T1000 (cell line): ENCODE measurements around the gene SURF2.
"Not testable (repeated sequence)": the region's sequence is repeated elsewhere in the genome, so short reads cannot be mapped to it uniquely, and the experiment has no call there.

ENCODE experiments used
- DNase-seq: peaks from one replicate; lab custom pipeline; 2025; ENCODE audit warnings: mixed read lengths; lab: John Stamatoyannopoulos, UW

SURF2 gene

DNA sequence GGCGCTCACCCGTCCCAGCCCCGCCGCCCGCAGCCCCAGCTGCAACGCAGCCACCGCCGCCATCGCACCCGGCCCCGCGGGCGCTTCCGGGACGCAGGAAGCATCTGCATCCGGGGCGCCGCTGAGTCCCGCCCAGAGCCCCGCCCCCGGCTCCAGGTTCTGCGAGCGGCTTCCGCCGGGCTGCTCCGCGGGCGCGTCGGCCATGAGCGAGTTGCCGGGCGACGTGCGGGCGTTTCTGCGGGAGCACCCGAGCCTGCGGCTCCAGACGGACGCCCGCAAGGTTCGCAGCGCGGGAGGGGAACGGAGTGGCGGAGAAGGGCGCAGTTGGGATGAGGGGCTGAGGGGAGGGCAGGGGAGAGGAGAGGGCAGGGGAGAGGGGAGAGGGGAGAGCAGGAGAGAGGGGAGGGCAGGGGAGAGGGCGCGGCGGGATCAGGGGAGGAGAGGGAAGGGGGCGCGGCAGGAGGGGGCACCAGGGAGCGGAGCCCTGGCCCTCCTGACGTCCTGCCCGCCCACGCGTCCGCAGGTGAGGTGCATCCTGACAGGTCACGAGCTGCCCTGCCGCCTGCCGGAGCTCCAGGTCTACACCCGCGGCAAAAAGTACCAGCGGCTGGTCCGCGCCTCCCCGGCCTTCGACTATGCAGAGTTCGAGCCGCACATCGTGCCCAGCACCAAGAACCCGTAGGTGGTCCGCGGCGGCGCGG lies at the start of gene SURF2, which contains the start of gene SURF1:
TSS of gene SURF2 (plus strand) at position 160 of the 701 bp plus-strand sequence. CDS start at position 203, 43 bp downstream.
TSS of gene SURF1 (minus strand) at position 97 of the 701 bp plus-strand sequence. CDS start at position 63, 34 bp downstream.
- DNase-seq, result peak; percentile 61

DNA sequence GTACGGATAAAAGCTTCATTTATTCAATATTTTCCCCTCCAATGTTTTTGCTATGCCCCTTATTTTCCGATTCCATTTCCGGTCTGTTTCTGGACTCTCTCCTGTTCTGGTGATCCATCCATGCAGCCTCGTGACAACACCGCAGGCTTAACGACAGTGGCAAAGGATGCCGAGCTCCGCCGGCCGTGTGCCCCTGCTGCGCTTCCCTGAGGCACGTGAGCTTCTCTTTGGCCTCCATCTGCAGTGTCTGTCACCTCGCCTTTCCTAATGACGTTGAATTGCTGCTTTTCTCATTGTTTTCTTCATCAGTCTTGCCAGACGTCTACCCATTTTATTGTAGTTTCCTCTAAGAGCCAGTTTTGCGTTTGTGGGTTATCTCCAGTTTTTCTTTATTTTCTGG lies 49.0 kb upstream of the SURF2 start:
- DNase-seq, result no peak

DNA sequence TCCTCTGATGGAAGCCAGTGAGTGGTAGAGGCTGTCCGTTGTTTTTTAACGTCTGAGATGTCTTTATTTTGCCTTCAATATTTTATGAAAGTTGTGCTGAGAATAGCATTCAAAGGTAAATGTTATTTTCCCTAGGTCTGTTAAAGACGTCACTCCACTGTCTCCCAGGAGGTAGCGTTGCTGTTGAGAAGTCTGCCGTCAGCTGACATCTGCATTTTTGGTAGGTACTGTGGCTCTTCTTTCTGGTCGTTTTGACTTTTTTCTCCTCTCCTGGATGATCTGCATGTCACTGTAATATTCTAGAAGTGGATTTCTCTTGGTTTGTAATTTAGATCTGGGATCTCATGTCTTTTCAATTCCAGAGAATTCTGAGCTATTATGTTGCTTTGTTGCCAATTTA lies 46.7 kb upstream of the SURF2 start:
- DNase-seq, result no peak

DNA sequence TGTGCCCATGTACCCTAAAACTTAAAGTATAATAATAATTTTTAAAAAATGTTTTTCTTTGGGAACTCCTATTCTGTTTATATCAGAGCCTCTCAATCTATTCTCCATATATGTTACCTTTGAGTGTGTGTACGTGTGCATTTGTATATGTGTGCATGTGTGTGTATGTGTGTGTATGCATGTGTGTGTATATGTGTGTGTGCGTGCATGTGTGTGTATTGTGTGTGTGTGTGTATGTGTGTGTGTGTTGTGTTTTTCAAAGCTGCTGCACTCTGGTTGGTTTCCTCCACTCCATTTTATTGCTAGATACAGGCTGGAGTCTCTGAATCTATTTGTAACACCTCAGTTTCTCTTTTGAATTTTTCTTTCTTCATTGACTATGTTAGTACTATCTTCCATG lies 40.4 kb upstream of the SURF2 start:
- no peak for DNase-seq

DNA sequence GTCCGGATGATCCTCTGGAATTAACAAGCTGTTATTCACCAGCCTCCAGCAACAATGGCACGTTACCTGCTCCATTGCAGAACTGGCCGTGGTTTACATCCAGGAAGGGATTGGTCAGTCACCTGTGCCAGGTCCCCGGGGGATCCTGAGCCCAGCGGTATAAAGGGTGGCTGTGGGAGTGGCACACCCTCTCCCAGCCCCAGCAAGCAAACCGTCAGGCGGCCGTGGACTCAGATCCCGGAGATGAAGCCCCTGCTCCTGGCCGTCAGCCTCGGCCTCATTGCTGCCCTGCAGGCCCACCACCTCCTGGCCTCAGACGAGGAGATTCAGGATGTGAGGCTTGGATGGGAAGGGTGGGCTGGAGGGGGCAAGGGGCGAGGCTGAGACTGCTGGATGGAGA lies 38.8 kb upstream of the SURF2 start:
- DNase-seq, result not testable (repeated sequence)

DNA sequence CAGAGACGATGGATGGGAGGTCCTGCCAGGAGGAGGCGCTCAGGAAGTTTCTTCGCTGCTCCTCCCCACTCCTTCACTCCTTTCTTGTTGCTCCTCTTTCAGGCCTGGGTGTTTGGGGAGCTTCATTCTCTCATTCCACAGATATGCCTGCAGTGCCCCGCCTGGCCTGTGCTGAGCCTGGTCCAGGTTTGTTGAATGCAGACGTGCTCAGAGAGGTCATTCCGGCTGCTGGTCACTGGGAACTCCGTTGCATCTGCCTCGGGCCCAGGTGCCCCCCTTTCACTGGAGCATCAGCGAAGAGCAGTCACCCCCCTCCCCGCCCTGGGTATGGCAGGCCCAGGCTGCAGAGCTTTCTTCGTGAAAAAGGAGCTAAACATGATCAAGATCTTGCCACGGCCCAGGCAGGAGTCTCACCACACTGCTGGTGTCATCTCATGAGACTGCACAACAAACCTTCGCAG lies 35.9 kb upstream of the SURF2 start:
- no peak for DNase-seq

DNA sequence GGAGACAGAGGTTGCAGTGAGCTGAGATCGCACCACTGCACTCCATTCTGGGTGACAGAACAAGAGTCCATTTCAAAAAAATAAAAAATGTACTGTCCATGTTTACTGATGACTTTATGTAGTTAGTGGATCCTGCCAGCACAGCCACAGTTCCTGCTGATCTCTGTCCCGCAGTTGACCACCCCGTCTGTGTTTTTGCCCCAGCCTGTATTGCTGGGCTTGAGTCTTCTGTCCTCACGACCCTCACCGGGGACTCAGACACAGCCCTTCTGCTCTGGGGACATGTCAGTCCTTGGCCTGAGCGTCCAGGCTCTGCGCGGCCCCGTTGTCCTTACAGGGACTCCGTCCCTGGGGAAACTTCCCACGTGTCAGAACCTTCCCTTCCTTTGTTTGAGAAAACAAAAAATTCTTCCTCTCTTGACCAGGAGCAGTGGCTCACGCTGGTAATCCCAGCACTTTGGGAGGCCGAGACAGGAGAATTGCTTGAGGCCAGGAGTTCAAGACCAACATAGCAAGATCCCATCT lies 34.9 kb upstream of the SURF2 start:
- DNase-seq, result no peak

DNA sequence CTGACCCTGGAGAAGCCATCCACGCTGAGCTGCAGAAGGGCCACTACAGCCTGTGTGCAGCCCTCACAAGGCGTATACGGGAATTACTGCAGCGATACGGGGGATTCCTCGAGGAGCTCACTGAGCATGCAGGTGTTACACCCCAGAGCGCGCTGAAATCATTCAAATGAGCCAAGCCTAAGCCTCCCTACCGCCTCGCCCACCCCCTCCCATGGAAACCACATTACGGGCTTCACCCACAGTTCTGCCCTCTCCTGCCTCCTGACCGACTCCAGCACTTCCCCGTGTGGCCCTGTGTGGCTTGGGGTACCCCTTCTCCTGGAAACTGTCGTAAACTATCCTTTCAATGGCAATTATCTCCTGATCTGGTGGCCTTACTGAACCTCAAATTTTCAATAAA lies 33.6 kb upstream of the SURF2 start:
- DNase-seq, result no peak

DNA sequence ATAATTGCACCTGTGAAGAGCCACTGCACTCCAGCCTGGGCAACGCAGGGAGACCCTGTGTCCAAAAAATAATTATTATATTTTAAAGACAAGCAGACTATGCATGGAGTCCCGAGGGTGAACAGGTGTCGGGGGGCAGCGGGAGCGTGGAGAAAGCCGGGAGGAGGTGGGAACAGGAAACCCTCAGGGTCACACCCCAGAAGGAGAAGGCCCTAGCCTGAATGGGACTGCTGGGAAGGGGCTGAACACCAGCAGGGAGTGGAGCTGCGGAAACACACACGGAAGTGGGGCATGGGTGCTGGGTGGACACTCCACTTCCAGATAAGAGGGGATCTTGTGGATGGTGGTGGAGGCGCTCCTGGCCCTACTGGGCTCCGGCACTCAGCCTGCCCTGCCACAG lies 33.1 kb upstream of the SURF2 start:
- no peak for DNase-seq

DNA sequence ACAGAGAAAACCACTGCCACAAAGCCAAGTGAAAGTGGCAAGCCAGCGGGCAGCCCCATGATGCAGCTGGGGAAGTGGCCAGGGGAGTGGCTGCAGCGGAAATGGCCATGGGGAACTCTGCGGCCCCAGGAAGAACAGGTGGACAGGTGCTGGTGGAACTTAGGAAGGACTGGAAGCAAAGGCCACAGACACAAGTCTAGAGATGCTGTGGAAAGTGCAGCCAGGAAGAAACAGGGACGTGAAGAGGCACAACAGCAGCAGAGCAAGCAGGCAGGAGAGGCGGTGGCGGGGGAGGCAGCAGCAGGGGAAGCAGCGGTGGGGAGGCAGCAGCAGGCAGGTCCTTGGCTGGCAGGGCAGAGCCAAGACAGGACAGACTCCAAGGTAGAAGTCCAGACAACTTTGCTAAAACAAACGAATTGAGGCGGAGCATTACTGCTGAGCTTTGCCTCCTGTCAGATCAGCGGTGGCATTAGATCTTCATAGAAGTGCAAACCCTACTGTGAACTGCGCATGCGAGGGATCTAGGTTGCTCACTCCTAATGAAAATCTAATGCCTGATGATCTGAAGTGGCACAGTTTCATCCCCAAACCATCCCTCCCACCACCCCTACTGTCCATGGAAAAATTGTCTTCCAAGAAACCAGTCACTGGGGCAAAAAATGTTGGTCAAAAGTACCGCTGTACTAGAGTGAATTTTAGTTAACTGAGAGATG lies 32.2 kb upstream of the SURF2 start:
- no peak for DNase-seq

DNA sequence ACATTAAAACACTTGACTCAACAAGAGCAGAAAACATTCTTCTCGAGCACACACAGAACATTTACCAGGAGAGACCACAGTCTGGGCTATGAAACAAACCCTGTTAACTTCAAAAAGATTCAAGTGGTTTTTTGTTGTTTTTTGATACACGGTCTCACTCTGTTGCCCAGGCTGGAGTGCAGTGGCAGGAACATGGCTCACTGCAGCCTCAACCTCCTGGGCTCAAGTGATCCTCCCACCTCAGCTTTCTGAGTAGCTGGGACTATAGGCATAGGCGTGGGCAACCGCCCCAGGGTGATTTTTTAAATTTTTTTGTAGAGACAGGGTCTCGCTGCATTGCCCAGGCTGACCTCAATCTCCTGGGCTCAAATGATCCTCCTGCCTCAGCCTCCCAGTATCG lies 29.3 kb upstream of the SURF2 start:
- DNase-seq, result not testable (repeated sequence)

DNA sequence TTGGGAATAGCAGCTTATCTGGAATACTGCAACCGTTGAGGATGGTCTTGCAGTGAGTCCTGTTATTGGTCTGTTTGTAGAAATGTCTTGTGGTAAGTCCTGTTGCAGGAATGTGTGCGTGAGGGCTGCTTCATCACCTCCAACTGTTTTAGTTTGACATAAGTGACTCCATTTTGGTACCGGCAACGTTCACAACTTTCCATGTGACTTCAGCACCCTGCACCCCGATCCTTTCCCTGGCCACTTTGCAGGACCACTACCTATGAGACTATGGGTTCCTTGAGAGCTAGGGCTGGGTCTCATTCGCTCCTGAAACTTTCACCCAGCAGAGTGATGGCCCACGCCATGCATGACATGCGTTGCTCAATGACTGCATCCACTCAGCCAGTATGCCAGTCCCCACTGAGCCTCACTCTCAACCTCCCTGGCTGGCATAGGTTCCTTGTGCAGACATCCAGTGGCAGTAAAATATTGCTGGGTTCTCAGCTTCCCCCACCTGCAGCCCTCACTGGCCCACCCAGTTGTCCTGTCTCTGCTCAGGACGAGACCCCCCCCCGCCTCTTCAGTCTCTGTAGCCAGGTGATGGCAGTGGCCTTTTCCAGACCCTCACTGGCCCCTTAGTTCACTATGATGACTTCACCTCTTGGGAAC lies 28.4 kb upstream of the SURF2 start:
- DNase-seq, result no peak

DNA sequence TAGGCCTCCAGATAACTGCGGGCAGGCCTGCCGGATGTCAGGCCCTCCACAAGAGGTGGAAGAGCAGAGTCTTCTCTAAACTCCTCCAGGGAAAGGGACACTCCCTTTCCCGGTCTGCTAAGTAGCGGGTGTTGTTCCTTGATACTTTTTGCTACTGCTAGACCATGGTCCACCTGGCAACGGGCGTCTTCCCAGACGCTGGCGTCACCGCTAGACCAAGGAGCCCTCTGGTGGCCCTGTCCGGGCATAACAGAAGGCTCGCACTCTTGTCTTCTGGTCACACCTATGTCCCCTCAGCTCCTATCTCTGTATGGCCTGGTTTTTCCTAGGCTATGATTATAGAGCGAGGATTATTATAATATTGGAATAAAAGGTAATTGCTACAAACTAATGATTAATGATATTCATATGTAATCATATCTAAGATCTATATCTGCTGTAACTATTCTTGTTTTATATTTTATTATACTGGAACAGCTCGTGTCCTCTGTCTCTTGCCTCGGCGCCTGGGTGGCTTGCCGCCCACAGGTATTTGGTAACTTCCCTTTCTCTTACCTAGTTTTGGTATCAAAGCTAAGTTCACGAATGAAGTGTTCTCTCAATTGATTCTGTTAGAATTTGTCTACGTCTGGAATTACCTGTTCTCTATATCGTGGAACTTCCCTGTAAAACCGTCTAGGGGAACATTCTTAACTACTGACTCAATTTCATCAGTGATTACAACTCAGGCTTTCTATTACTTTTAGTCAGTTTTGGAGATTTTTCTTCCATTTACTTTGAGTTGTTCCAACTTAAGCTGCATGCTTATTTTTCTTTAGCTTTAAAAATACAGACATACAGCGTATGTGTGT lies 26.8 kb upstream of the SURF2 start:
- not testable (repeated sequence) for DNase-seq

DNA sequence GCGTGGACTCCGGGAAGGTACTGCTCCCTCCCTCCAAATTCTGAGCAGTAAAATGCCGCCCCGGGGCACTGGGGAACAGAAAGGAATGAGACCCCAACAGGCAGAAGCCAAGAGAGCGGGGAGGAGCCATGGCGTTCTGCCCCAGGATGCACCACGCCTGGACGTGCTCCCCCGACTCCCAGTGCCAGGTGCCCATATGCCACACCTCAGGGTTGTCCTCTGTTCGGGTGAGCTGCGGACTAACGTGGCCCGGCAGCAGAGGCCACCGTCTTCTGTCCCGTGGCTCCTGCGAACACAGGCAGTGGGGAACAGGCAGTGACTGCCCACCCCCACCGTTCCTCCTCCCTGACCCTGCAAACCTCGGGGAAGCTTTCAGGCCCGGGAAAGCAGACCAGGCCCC lies 25.1 kb upstream of the SURF2 start:
- DNase-seq, result no peak

DNA sequence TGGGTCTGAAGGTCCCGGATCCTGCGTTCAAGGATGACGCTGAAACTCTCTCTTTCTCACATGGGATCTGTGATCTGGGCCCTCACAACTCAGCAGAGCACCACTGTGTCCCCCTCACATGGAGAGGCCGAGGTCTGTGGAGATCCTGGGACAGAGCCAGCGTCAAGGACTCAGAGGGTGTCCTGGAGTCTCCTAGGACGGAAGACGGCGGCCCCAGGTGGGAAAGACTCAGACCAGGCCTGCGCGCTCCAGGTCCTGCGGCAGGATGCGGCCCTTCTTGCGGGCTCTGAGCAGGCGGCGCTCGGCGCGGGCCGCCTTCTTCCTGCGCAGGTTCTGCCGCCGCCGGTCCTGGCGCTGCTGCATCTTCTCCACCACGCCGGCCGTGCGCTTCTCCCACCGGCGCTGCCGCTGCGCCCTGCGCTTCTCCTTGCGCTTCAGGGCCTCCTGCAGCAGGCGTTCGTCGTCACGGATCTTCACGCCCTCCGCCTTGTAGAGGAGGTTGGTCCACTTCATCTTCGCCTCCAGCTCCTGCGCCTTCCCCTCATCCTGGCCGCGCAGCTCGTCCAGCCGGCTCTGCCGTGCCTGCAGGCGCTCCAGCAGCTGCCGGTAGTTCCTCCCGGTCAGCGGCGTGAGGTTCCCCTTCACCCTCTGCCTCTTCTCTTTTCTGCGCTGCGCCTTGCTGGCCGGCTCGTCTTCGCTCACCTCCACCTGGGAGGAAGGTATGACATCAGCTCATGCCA lies 24.5 kb upstream of the SURF2 start:
- no peak for DNase-seq

DNA sequence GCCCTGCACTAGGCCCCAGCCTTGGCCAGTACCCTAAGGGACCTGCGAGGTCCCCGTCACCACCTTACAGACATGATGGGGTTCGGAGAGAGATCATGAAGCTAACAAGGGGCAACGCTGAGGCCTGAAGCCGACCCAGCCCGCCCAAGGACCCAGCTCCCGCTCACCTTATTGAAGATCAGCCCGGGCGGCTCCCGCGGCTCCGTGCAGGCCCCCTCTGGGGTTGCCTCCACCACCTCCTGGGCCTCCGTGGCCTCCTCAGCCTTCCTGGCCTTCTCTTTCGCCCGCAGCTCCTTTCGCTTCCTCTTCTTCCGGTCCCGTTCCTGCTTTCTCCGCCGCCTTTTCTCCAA lies 24.0 kb upstream of the SURF2 start:
- no peak for DNase-seq

DNA sequence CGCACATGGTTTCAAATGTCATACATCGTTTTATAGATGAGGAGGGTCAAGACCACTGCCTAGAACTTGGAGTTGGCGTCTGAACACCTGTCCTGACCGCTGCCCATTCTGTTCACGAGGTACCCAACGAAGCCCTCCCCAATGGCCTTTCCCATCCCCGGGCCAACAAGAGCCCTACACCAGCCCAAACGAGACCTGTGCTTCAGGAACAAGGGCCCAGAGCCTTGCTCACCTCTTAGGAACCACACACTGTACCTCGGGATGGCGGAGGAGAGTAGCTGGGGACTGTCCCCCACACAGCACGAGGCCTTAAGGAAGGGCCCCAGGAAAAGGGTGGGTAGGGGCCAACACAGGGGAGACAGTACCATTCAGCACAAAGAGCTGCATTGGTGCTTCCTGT lies 23.3 kb upstream of the SURF2 start:
- DNase-seq, result no peak

DNA sequence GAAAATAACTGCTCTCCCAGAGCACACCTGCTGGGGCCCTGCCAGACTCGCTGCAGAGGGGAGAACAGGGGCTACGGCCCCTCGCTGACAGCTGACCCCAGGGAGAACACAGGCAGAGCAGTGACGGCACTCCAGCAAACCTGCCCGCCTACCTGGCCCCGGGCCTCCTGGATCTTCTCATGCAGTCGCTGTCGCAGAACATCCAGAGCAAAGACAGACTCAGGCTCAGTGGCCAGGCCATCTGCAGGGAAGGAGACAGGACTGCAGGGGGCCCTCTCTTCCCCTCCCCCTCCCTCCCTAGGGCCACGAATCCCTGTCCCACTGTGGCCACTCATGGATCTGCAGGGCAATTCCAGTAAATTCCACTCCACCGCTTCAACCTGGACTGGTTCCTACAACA lies 22.8 kb upstream of the SURF2 start:
- DNase-seq, result no peak

DNA sequence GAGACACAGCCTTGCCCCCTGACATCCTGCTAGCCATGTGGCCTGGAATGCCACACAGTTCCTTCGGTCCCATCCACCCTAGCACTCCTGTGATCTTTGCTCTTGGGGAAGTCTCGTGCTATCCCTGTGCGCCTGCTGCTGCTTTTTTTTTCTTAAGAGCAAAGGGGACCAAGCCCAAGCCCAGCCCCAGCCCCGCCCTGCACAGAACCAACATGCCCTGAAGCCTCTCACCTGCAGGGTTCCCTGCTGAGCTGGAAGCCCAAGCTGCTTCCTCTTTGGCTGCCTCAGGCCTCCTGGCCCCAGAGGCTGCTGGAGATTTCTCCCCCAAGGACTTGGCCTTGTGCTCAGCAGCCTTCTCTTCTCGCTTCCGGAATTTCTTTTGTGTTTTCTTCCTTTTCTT lies 22.2 kb upstream of the SURF2 start:
- no peak for DNase-seq

DNA sequence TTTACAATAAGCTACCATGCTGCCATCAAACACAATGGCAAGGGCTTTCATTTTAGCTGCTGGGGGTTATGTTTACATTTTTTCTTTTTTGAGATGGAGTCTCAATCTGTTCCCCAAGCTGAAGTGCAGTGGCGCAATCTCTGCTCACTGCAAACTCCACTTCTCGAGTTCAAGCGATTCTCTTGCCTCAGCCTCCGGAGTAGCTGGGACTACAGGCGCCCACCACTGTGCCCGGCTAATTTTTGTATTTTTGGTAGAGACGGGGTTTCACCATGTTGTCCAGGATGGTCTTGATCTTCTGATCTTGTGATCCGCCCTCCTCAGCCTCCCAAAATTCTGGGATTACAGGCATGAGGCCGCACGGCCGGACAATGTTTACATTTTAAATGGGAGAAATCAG lies 21.5 kb upstream of the SURF2 start:
- DNase-seq, result not testable (repeated sequence)
